HG03354 (cell line): ENCODE measurements around the gene SLC6A6.
A peak's percentile ranks its signal among the peaks of the same experiment; 100 is the strongest.
"Not testable (repeated sequence)": the region's sequence is repeated elsewhere in the genome, so short reads cannot be mapped to it uniquely, and the experiment has no call there.

Source experiments
- ATAC-seq: cut with Tn5 transposase; IDR thresholded peaks from one replicate; pipeline ENCODE4 v1.9.1; 2021; ENCODE audit warnings: mild to moderate bottlenecking; ENCODE audit not compliant: unreplicated experiment, poor library complexity, severe bottlenecking

SLC6A6 gene

DNA sequence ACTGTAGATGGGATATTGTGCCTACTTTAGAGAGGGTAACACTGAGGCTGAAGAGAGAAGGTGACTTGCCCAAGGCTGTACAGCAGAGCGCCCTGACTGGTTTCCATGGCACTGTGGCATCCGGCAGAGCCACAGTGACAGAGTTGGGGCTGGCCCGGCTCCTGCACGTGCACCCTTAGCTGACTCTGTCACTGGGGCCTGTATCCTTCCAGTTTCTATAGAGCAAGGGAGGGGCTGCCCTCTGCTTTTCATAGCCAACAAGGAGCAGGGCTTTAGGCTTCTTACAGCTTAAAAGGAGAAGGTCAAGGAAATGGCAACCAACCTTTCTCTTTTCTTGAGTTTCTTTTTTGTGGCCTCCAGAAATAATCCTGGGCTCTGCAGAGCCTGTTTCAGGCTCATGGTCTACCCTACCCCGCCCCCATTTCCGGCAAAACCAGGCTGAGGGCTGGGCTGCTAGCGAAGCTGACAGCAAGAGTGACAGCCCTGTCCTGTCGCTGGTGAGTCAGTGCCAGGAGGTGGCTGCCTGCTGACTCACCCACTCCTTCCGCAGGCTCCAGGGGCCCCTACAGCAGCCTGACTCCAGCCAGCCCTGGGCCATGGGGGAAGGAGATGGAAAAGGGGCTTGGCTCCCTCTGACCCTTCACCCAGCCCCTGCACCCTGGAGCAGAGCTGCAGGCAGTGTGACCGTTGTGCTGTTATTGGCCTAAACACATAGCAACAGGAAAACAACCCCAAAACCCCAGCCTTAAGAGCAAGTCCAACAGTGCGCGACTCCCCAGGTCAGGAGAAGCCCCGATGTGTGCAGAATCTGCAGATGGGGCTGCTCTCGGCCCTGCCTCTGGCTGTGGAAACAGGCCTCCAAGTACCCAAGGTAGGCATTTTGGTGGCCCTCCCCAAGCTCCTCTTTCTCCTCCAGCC, 29.8 kb downstream of the SLC6A6 start:
- ATAC-seq, result peak; percentile 85

DNA sequence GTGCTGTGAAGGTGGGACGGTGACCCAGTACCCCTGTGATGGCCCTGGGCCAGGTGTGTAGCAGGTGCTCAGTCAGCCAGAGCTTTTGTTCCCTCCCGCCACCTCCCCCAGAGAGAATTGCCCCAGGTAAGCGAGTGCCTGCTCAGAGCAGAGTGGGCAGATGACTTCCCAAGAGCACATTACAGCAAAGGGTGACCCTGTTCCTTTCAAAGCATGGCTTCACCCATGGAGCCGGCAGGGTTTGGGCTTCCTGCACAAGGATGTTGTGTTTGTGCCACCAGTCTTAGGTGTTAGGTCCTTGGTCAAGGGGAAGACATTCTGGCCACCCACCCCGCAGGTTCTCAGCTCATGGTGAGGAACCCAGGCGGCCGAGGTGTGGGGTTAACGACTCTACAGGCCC, 30.7 kb downstream of the SLC6A6 start:
- no peak for ATAC-seq

- ATAC-seq, result no peak
These were observed 31.7 kb downstream of the SLC6A6 start for GRCh38 chr3:14434126-14434497.

GRCh38 chr3:14434498-14435151, 32.2 kb downstream of the SLC6A6 start:
- no peak for ATAC-seq

DNA sequence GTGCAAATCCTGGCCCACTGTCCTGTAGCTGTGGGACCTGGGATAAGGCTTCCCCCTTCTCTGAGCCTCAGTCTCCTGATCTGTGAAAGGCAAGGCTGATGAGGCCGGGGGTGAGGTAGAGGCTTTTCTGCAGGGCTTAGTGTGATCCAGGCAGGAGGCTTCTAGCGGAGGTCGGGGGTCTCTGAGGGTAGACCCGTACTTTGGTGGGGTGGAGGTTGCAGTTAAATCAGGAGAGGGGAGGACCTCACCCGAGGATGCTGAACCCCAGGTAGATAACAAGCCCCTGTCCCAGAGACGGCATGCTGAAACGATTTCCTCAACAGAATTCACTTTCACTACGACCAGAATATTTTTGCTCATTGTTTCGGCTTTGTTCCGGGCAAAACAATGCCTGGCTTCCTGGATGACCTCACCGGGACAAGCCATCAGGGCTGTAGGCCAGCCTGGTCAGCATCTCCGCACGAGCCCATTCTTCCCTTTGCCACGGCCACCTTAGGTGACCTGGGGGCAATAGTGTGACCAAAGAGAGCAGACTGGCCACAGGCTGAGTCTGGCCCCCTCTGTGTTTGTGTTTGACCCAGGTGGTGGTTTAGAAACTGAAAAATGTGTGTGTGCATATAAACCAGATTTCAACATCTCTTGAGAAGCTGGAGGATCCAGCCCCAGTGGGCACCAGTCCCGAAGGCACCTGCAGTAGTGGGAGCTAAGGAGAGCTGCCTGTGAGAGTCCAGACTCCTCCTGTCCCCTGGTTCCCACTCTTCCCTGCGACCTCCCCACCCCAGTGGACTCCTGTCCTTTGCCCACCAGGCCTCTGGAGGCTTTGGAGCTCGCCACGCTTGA, 33.0 kb downstream of the SLC6A6 start:
- no peak for ATAC-seq

- ATAC-seq, result no peak
These were observed 34.5 kb downstream of the SLC6A6 start for GRCh38 chr3:14436954-14437281.

GRCh38 chr3:14437705-14438104, 35.3 kb downstream of the SLC6A6 start:
- not testable (repeated sequence) for ATAC-seq

GRCh38 chr3:14438262-14438661, 35.9 kb downstream of the SLC6A6 start:
- ATAC-seq, result no peak

DNA sequence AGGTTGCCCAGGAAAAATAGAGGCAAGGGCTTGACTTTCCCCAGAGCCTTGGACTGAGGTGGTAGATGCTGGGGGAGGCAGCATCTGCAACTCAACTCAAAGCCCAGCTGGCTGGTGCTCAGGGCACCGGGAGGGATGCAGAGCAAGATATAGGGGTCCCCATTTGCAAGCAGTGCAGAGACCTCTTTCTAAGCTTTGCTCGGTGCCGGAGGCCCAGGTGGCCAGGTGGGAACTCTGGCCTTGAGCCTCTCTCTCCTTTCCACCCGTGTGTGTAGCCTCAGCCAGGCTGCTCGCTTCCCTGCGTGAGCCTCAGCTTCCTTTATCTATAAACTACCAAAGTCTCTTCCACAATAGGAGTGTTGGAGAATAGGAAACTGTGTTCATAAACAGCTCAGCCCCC, 36.5 kb downstream of the SLC6A6 start:
- ATAC-seq, result no peak

DNA sequence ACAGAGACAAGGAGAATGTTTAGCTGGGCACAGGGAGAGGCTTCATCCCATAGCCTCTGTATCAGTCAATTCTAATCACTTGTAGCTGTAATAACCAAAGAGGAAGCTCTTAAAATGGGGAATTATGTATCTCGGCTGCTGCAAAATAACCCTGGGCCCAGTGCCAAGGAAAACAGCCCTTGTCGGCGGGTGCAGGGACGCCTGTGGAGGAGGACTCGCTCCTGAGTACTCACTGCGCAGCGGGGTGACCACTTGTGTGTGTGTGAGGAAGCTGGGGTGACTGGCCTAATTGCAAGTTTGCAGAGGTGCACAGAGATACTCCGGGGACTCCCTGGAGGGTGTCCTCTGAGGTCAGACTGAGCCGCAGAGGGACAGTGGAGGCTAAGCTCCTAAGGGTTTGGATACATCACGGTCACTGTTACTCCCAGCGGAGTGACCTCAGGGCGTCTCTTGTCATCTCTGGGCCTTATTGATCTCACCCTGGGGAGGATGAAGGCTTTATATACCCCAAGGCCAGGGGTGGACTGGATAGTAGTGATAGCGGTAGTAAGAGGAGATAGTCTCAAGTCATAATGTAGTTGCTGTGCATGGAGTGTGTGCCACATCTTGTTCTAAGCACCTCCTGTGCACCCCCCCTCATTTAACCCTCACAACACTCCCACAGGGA, 37.2 kb downstream of the SLC6A6 start:
- ATAC-seq, result no peak

DNA sequence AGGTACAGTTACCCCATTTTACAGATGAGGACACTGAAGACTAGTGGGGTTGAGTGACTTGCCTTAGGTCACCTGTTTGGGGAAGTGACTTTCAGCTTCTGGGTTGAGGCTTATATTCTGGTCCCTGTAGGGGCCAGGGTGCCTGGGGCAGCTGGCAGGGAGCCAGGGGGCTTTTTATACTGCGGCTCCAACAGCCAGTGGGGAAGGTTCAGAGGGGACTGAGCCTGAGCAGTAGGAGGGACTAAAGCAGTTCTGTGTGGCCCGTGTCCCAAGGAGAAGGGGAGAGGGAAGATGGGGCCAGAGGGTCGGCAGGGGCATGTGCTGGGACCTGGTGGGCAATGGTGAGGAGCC, 37.7 kb downstream of the SLC6A6 start:
- ATAC-seq, result no peak

DNA sequence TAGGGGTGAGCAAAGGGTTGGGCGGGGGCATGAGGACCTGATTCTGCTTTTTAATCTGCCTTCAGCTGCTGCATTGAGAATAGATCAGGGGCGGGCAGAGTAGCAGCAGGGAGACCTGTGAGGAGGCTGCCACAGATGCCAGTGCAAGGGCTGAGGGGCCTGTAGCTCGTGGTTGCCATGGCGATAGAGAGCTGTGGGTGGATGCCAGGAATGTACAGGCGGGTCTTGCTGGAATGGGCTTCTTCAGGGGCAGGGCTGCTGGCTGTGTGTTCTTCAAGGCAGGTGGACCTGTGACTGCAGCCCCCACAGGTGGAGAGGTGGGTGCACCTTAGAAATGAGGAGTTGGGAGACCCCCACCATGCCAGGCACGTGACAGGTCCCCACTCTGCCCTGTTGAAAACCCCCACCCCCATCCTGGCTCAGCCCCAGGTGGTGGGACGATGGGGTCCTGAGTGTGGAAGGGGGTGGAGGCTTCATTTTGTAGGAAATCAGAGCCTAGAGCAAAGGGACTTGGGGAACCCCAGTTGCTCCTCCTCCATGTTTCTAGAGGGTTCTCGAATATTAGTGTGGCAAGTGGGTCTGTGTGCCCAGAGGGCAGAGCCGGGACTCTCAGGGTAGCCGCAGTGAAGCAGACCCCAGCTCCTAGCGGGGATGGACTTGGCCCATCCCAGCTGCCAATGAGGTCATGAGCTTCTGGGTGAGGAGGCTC, 38.3 kb downstream of the SLC6A6 start:
- no peak for ATAC-seq

GRCh38 chr3:14441240-14441919, 39.0 kb downstream of the SLC6A6 start:
- ATAC-seq, result no peak

GRCh38 chr3:14441920-14442300, 39.5 kb downstream of the SLC6A6 start:
- no peak for ATAC-seq

DNA sequence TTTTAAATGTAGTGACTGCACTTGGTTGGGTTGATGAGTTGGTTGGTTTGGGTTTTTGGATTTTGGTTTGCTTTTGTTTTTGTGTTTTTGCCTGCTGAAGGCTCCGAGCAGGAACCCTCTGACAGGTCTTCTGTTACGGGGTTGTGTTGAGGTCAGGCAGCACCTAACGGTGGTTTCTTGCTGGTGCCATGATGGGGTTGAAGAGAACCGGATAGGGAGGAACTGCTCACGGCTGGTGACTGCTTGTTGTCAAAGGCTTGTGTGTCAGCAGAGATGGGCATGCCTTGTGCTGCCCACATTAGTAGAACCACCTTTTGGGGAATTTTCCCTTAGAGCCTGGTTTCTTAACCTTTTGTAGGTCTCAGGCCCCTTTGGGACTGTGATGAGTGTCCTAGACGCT, 42.0 kb downstream of the SLC6A6 start:
- ATAC-seq, result no peak

DNA sequence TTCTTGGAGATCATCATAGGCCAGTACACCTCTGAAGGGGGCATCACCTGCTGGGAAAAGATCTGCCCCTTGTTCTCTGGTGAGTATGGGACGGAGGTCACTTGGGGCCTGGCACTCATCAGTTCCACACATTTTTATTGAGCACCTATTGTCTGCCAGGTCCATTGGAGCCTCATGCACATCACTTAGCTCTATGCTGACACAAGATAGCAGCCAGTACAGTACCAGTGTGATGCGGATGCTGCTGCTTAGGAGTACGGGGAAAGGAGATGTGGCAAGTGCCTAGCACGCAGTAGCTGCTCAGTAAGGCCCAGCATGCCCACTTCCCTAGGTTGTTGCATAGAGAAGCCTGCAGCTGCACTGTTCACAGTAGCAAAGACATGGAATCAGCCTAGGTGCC, 43.4 kb downstream of the SLC6A6 start:
- ATAC-seq, result no peak

DNA sequence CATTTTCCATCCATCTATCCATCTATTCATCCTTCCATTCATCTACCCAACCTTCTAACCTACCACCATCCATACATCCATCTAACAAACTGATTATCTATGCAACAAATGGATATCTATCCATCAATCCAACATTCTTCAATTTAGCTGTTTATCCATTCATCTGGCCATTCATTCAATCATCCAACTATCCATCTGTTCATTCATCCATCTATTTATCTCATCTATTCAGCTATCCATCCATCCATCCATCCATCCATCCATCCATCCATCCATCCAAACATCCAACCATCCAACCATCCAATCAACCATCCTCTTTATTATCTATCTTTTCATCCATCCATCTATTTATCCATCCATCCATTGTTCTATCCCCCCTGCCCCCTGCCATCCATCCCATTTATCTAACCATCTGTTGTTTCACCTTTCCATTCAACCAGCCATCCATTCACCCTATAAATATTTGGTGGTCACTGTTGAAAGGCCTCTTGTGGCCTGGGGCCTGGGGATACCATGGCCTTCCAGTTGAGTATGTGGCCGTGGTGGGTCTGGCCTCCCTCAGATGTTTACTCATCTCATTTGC, 44.7 kb downstream of the SLC6A6 start:
- ATAC-seq, result no peak

GRCh38 chr3:14448063-14448462, 45.7 kb downstream of the SLC6A6 start:
- ATAC-seq, result no peak
